Neuronal stem cell (in vitro differentiated cells): Measurements from ENCODE around the gene OBSCN.

Source experiments
- DNase-seq: peaks from one replicate; pipeline ENCODE4 v3.0.0-alpha.2; 2013; ENCODE audit warnings: low spot score
- H2AFZ ChIP-seq: one replicate; pipeline ENCODE4 v1.6.1; 2013; ENCODE audit warnings: mild to moderate bottlenecking, low read length, inconsistent platforms
- H2AK5ac ChIP-seq: 2 replicates; pipeline ENCODE4 v1.6.1; 2013; ENCODE audit warnings: low read depth, mild to moderate bottlenecking, inconsistent platforms, low read length, moderate library complexity, mixed read lengths
- H2BK120ac ChIP-seq: 2 replicates; pipeline ENCODE4 v1.6.1; 2013; ENCODE audit warnings: low read depth, mild to moderate bottlenecking, inconsistent platforms, low read length, moderate library complexity, mixed read lengths
- H2BK12ac ChIP-seq: one replicate; pipeline ENCODE4 v1.6.1; 2013; ENCODE audit warnings: low read length, inconsistent platforms
- H2BK15ac ChIP-seq: 2 replicates; pipeline ENCODE4 v1.6.1; 2013; ENCODE audit warnings: mild to moderate bottlenecking, low read length, inconsistent platforms, mixed read lengths
- H2BK5ac ChIP-seq: one replicate; pipeline ENCODE4 v1.6.1; 2013; ENCODE audit warnings: inconsistent platforms, mild to moderate bottlenecking, low read length, moderate library complexity
- H3K14ac ChIP-seq: one replicate; pipeline ENCODE4 v1.6.1; 2013; ENCODE audit warnings: low read length, inconsistent platforms
- H3K18ac ChIP-seq: 2 replicates; pipeline ENCODE4 v1.6.1; 2013; ENCODE audit warnings: low read length, inconsistent platforms
- H3K23ac ChIP-seq: 2 replicates; pipeline ENCODE4 v1.6.1; 2013; ENCODE audit warnings: low read depth, mild to moderate bottlenecking, mixed read lengths, low read length, inconsistent platforms; ENCODE audit not compliant: poor library complexity
- H3K27ac ChIP-seq: replicated peaks from 3 replicates; pipeline ENCODE4 v1.5.1; 2013; ENCODE audit warnings: low read length, inconsistent platforms
- H3K27me3 ChIP-seq, 3 experiments: 2 replicates each; pipeline ENCODE4 v1.6.1; 2013; ENCODE audit warnings: low read length in 3 of 3, mild to moderate bottlenecking in 2 of 3, inconsistent platforms in 1 of 3, low read depth in 1 of 3, mixed read lengths in 1 of 3, moderate library complexity in 1 of 3; ENCODE audit not compliant: control insufficient read depth in 3 of 3, insufficient read depth in 3 of 3
- H3K36me3 ChIP-seq, 2 donors: replicated peaks in 1 of 2; 2 replicates each; pipeline ENCODE4 v1.6.1; 2013; ENCODE audit warnings: low read length in 2 of 2; ENCODE audit not compliant: control insufficient read depth in 2 of 2, insufficient read depth in 2 of 2
- H3K4ac ChIP-seq: 2 replicates; pipeline ENCODE4 v1.6.1; 2013; ENCODE audit warnings: inconsistent platforms, mild to moderate bottlenecking, low read length, moderate library complexity
- H3K4me1 ChIP-seq, 2 donors: 1 replicate in 1 of 2; 2 replicates in 1 of 2; pipeline ENCODE4 v1.6.1; 2013; ENCODE audit warnings: low read length in 2 of 2, low read depth in 1 of 2; ENCODE audit not compliant: control insufficient read depth in 2 of 2, insufficient read depth in 1 of 2
- H3K4me2 ChIP-seq: one replicate; pipeline ENCODE4 v1.6.1; 2013; ENCODE audit warnings: mild to moderate bottlenecking, low read length, inconsistent platforms; ENCODE audit not compliant: insufficient read depth, poor library complexity, severe bottlenecking
- H3K4me3 ChIP-seq, 2 donors: 2 replicates each; pipeline ENCODE4 v1.5.1; 2013; ENCODE audit warnings: low read length in 2 of 2, mild to moderate bottlenecking in 2 of 2, inconsistent platforms in 1 of 2, moderate library complexity in 1 of 2
- H3K79me1 ChIP-seq: one replicate; pipeline ENCODE4 v1.6.1; 2013; ENCODE audit warnings: low read depth, mild to moderate bottlenecking, inconsistent platforms, low read length, moderate library complexity
- H3K9ac ChIP-seq: one replicate; pipeline ENCODE4 v1.6.1; 2013; ENCODE audit warnings: mild to moderate bottlenecking, low read depth, low read length, inconsistent platforms; ENCODE audit not compliant: poor library complexity
- H3K9me3 ChIP-seq, 2 donors: replicated peaks in 1 of 2; 2 replicates each; pipeline versions ENCODE3 to v1.6.1; 2013; ENCODE audit warnings: low read length in 2 of 2, mild to moderate bottlenecking in 2 of 2, inconsistent platforms in 1 of 2, low read depth in 1 of 2, mixed read lengths in 1 of 2, moderate library complexity in 1 of 2; ENCODE audit not compliant: control insufficient read depth in 2 of 2, insufficient read depth in 1 of 2
- H4K8ac ChIP-seq: one replicate; pipeline ENCODE4 v1.6.1; 2013; ENCODE audit warnings: low read depth, mild to moderate bottlenecking, inconsistent platforms, low read length, moderate library complexity
- H4K91ac ChIP-seq: one replicate; pipeline ENCODE4 v1.6.1; 2013; ENCODE audit warnings: low read length, low read depth, mild to moderate bottlenecking, inconsistent platforms; ENCODE audit not compliant: poor library complexity
- WGBS, 2 donors: extraction: QIAGEN DNeasy Blood & Tissue Kit; methylation state at CpG; one replicate each; pipeline ENCODE4 v1.1.7; 2013; ENCODE audit warnings: missing lambda C conversion rate in 2 of 2, mixed read lengths in 1 of 2; ENCODE audit not compliant: insufficient read length in 2 of 2, insufficient replicate concordance in 1 of 2; ENCODE audit errors: extremely low coverage in 2 of 2; 5-methylcytosine and 5-hydroxymethylcytosine counted together

OBSCN gene

GRCh38 chr1:228337031-228337564 lies 129.3 kb downstream of the OBSCN start:
- Histone ChIP-seq H2BK15ac (no peak overlapping the region), H3K79me1 (peaks cover 2% of the 10 kb centered on the region), H3K36me3 (peaks cover 0 to 19% of the 10 kb centered on the region in 2 donors), H3K27me3 (peaks cover 0 to 3% (median 0%) of the 10 kb centered on the region in 3 experiments), H4K8ac (peak overlapping the region; percentile 65), H2BK5ac (no peak overlapping the region), H2AK5ac (no peak overlapping the region), H3K14ac (peak overlapping the region; percentile 21), H3K4me1 (no peaks in the 10 kb centered on the region), H4K91ac (no peak overlapping the region), H2AFZ (no peak overlapping the region), H3K9ac (peak overlapping the region; percentile 21), H3K18ac (peak overlapping the region; percentile 48), H3K4me3 (no peak overlapping the region), H3K4me2 (no peak overlapping the region), H3K4ac (no peak overlapping the region), H2BK120ac (no peak overlapping the region), H2BK12ac (no peak overlapping the region), H3K27ac (no peak overlapping the region), H3K23ac (peak overlapping the region; percentile 65), H3K9me3 (peaks cover 0 to 3% of the 10 kb centered on the region in 2 donors)
- no peak for DNase-seq
- no CpG with 5 or more reads among the region's 15 CpGs for WGBS, 2 donors

GRCh38 chr1:228337711-228338520 lies 130.1 kb downstream of the OBSCN start:
- Histone ChIP-seq H3K27ac (no peak overlapping the region), H3K14ac (no peak overlapping the region), H2BK5ac (no peak overlapping the region), H3K79me1 (peaks cover 2% of the 10 kb centered on the region), H3K4me2 (no peak overlapping the region), H3K23ac (no peak overlapping the region), H2AFZ (no peak overlapping the region), H2BK12ac (no peak overlapping the region), H4K8ac (no peak overlapping the region), H3K4ac (no peak overlapping the region), H2AK5ac (no peak overlapping the region), H3K9ac (no peak overlapping the region), H3K9me3 (peaks cover 0 to 3% of the 10 kb centered on the region in 2 donors), H3K18ac (no peak overlapping the region), H3K4me3 (no peak overlapping the region), H2BK15ac (no peak overlapping the region), H4K91ac (no peak overlapping the region), H2BK120ac (no peak overlapping the region), H3K27me3 (peaks cover 0 to 3% (median 0%) of the 10 kb centered on the region in 3 experiments), H3K4me1 (no peaks in the 10 kb centered on the region), H3K36me3 (peaks cover 0 to 19% of the 10 kb centered on the region in 2 donors)
- no CpG with 5 or more reads among the region's 26 CpGs for WGBS, 2 donors
- no peak for DNase-seq

GRCh38 chr1:228338521-228339051 lies 130.7 kb downstream of the OBSCN start:
- H3K4me2 ChIP-seq, result no peak overlapping the region
- peak overlapping the region; percentile 21 for H3K9ac ChIP-seq
- H2AFZ ChIP-seq, result no peak overlapping the region
- no peak for DNase-seq
- no peak overlapping the region for H3K4ac ChIP-seq
- peaks cover 0 to 3% (median 0%) of the 10 kb centered on the region in 3 experiments for H3K27me3 ChIP-seq
- H2BK120ac ChIP-seq, result no peak overlapping the region
- H3K4me3 ChIP-seq, result no peak overlapping the region
- no peak overlapping the region for H3K14ac ChIP-seq
- H3K9me3 ChIP-seq, result peaks cover 0 to 3% of the 10 kb centered on the region in 2 donors
- WGBS, 2 donors, result no CpG with 5 or more reads among the region's 21 CpGs
- no peak overlapping the region for H3K18ac ChIP-seq
- H3K23ac ChIP-seq, result peak overlapping the region; percentile 55
- no peak overlapping the region for H2BK5ac ChIP-seq
- H3K4me1 ChIP-seq, result no peaks in the 10 kb centered on the region
- peaks cover 0 to 15% of the 10 kb centered on the region in 2 donors for H3K36me3 ChIP-seq
- H2AK5ac ChIP-seq, result no peak overlapping the region
- no peak overlapping the region for H2BK12ac ChIP-seq
- no peak overlapping the region for H2BK15ac ChIP-seq
- no peak overlapping the region for H3K27ac ChIP-seq
- H3K79me1 ChIP-seq, result peaks cover 2% of the 10 kb centered on the region
- no peak overlapping the region for H4K8ac ChIP-seq
- H4K91ac ChIP-seq, result no peak overlapping the region

GRCh38 chr1:228339059-228339704 lies 131.3 kb downstream of the OBSCN start:
- H3K4ac ChIP-seq, result no peak overlapping the region
- peaks cover 2% of the 10 kb centered on the region for H3K79me1 ChIP-seq
- no peak overlapping the region for H2BK15ac ChIP-seq
- H2BK5ac ChIP-seq, result no peak overlapping the region
- H3K9me3 ChIP-seq, result peaks cover 0 to 3% of the 10 kb centered on the region in 2 donors
- no CpG with 5 or more reads among the region's 9 CpGs for WGBS, 2 donors
- no peak overlapping the region for H3K18ac ChIP-seq
- no peak overlapping the region for H3K4me2 ChIP-seq
- H3K36me3 ChIP-seq, result peaks cover 0 to 13% of the 10 kb centered on the region in 2 donors
- peaks cover 0 to 3% (median 0%) of the 10 kb centered on the region in 3 experiments for H3K27me3 ChIP-seq
- H2BK120ac ChIP-seq, result no peak overlapping the region
- H2BK12ac ChIP-seq, result no peak overlapping the region
- no peak overlapping the region for H2AFZ ChIP-seq
- H3K4me1 ChIP-seq, result no peaks in the 10 kb centered on the region
- H2AK5ac ChIP-seq, result no peak overlapping the region
- H3K4me3 ChIP-seq, result peak overlapping the region in 1 of 2 donors; percentile 55
- H4K91ac ChIP-seq, result no peak overlapping the region
- no peak overlapping the region for H3K27ac ChIP-seq
- peak overlapping the region; percentile 65 for H3K23ac ChIP-seq
- peak overlapping the region; percentile 77 for H3K9ac ChIP-seq
- H4K8ac ChIP-seq, result no peak overlapping the region
- DNase-seq, result no peak
- H3K14ac ChIP-seq, result no peak overlapping the region
